A549 (cell line): ENCODE data around the gene TREX2. TPM values are rescaled to one million over a fixed set of nuclear protein-coding genes. Genes with fewer than 3 reads are reported as not detected.

Source experiments
- ATAC-seq, 2 experiments: fragments of 200-7000 bp in 1 of 2; fragments of >200 bp in 1 of 2; cut with Nextera tagmentation in 1 of 2; cut with Tn5 transposase in 1 of 2; 3 replicates each; pipeline versions ENCODE4 v1.8.0 to v1.9.1; 2018 to 2020; ENCODE audit warnings: mild to moderate bottlenecking in 1 of 2, moderate library complexity in 1 of 2
- CTCF ChIA-PET: fragments of 300-600 bp; sonication (Branson Sonifier 250); formaldehyde crosslinking; extraction: SDS; loops from one replicate; lab custom pipeline; 2021; ENCODE audit warnings: antibody characterized with exemption, inconsistent platforms; lab: Yijun Ruan, JAX
- POLR2A ChIA-PET: fragments of 350-600 bp; formaldehyde crosslinking; extraction: SDS; loops from one replicate; lab custom pipeline; 2021; ENCODE audit warnings: antibody characterized with exemption, inconsistent platforms; lab: Yijun Ruan, JAX
- DNase-seq, 2 experiments: peaks; one replicate each; pipeline versions ENCODE4 v3.0.0 to v3.0.0-alpha.2; 2011 to 2016; ENCODE audit warnings: low read depth in 1 of 2, low spot score in 1 of 2
- FAIRE-seq: peaks from 2 replicates; lab custom pipeline; 2011; peaks lifted over from hg19 to GRCh38; lab: Jason Lieb, UNC
- H3K27ac ChIP-seq, 2 experiments: fragments of >200 bp; sonication (Bioruptor Twin); formaldehyde crosslinking; 3 replicates each; pipeline ENCODE4 v1.5.1; 2016 to 2017
- H3K4me1 ChIP-seq: fragments of >200 bp; sonication (Bioruptor Twin); formaldehyde crosslinking; 3 replicates; pipeline ENCODE4 v1.6.1; 2016
- H3K4me2 ChIP-seq: fragments of >200 bp; sonication (Bioruptor Twin); formaldehyde crosslinking; 3 replicates; pipeline ENCODE4 v1.6.1; 2016
- H3K4me3 ChIP-seq: fragments of >200 bp; sonication (Bioruptor Twin); formaldehyde crosslinking; 3 replicates; pipeline ENCODE4 v1.5.1; 2016
- H3K9me3 ChIP-seq: fragments of >200 bp; sonication (Bioruptor Twin); formaldehyde crosslinking; 3 replicates; pipeline ENCODE4 v1.6.1; 2016
- CEBPB ChIP-seq, 2 experiments: fragments of >200 bp in 1 of 2; sonication (Bioruptor Twin) in 1 of 2; formaldehyde crosslinking in 1 of 2; IDR thresholded peaks; 2 replicates each; pipeline ENCODE4 v1.6.1; 2012 to 2016
- CHD4 ChIP-seq: fragments of 200-600 bp; sonication (generic); IDR thresholded peaks from 2 replicates; pipeline ENCODE4 v1.6.1; 2016; ENCODE audit warnings: antibody characterized with exemption, mild to moderate bottlenecking, borderline replicate concordance
- ELK1 ChIP-seq: fragments of 150-350 bp; IDR thresholded peaks from 2 replicates; pipeline ENCODE4 v1.6.1; 2014; ENCODE audit warnings: low read depth, mild to moderate bottlenecking, low read length
- EP300 ChIP-seq, 2 experiments: fragments of >200 bp; sonication (Bioruptor Twin); formaldehyde crosslinking; IDR thresholded peaks; 2 replicates in 1 of 2; 3 replicates in 1 of 2; pipeline ENCODE4 v1.6.1; 2016 to 2017
- FOXS1 ChIP-seq: fragments of 250-450 bp; sonication (Bioruptor Pico); IDR thresholded peaks from 2 replicates; pipeline ENCODE4 v1.5.0; 2020; ENCODE audit warnings: mild to moderate bottlenecking, moderate library complexity
- HDAC2 ChIP-seq: fragments of 200-600 bp; sonication (generic); IDR thresholded peaks from 2 replicates; pipeline ENCODE4 v1.6.1; 2016
- HES2 ChIP-seq: fragments of >200 bp; sonication (Bioruptor Twin); formaldehyde crosslinking; IDR thresholded peaks from 2 replicates; pipeline ENCODE4 v1.6.1; 2016
- HOXB5 ChIP-seq: fragments of 250-450 bp; sonication (Bioruptor Pico); IDR thresholded peaks from 2 replicates; pipeline ENCODE4 v1.5.0; 2020; ENCODE audit warnings: mild to moderate bottlenecking, moderate library complexity
- JUN ChIP-seq, 2 experiments: fragments of >200 bp; sonication (Bioruptor Twin); formaldehyde crosslinking; IDR thresholded peaks; 2 replicates in 1 of 2; 3 replicates in 1 of 2; pipeline ENCODE4 v1.6.1; 2016 to 2017
- JUNB ChIP-seq: fragments of >200 bp; sonication (Bioruptor Twin); formaldehyde crosslinking; IDR thresholded peaks from 2 replicates; pipeline ENCODE4 v1.6.1; 2016
- KDM5A ChIP-seq: fragments of 200-600 bp; sonication (generic); IDR thresholded peaks from 2 replicates; pipeline ENCODE4 v1.6.1; 2016; ENCODE audit warnings: antibody characterized with exemption, mild to moderate bottlenecking
- MYC ChIP-seq: IDR thresholded peaks from 2 replicates; pipeline ENCODE4 v1.6.1; 2012; ENCODE audit warnings: mild to moderate bottlenecking, inconsistent platforms, low read length, improper control_type of control experiment, borderline replicate concordance
- NPAS2 ChIP-seq: fragments of 250-450 bp; sonication (Bioruptor Pico); IDR thresholded peaks from 2 replicates; pipeline ENCODE4 v1.8.0; 2022; ENCODE audit warnings: mild to moderate bottlenecking, moderate library complexity, borderline replicate concordance
- NR3C1 ChIP-seq: fragments of >200 bp; sonication (Bioruptor Twin); formaldehyde crosslinking; IDR thresholded peaks from 3 replicates; pipeline ENCODE4 v1.6.1; 2017
- RAD21 ChIP-seq, 2 experiments: fragments of >200 bp in 1 of 2; sonication (Bioruptor Twin) in 1 of 2; formaldehyde crosslinking in 1 of 2; IDR thresholded peaks in 1 of 2; conservative IDR thresholded peaks in 1 of 2; 2 replicates in 1 of 2; 3 replicates in 1 of 2; pipeline ENCODE4 v1.6.1; 2012 to 2018; ENCODE audit warnings: inconsistent platforms in 1 of 2
- RARB ChIP-seq: fragments of 250-450 bp; sonication (Bioruptor Pico); IDR thresholded peaks from 2 replicates; pipeline ENCODE4 v1.8.0; 2021; ENCODE audit warnings: mild to moderate bottlenecking, moderate library complexity
- RCOR1 ChIP-seq: fragments of 150-350 bp; IDR thresholded peaks from 2 replicates; pipeline ENCODE4 v1.6.1; 2014; ENCODE audit warnings: antibody characterized with exemption, low read length, low read depth
- REST ChIP-seq: fragments of 200-600 bp; sonication (generic); IDR thresholded peaks from 2 replicates; pipeline ENCODE4 v1.6.1; 2016; ENCODE audit warnings: antibody characterized with exemption, mild to moderate bottlenecking, moderate library complexity
- RNF2 ChIP-seq: fragments of 200-600 bp; sonication (generic); IDR thresholded peaks from 2 replicates; pipeline ENCODE4 v1.6.1; 2016; ENCODE audit warnings: low read depth, mild to moderate bottlenecking, antibody characterized with exemption, moderate library complexity, borderline replicate concordance
- SMC3 ChIP-seq: fragments of >200 bp; sonication (Bioruptor Twin); formaldehyde crosslinking; IDR thresholded peaks from 3 replicates; pipeline ENCODE4 v1.6.1; 2018; ENCODE audit warnings: inconsistent platforms
- TP53 ChIP-seq: fragments of 250-450 bp; sonication (Bioruptor Pico); IDR thresholded peaks from 2 replicates; pipeline ENCODE4 v1.5.0; 2021; ENCODE audit warnings: mild to moderate bottlenecking, moderate library complexity
- ZC3H11A ChIP-seq: fragments of 450-650 bp; IDR thresholded peaks from 2 replicates; pipeline ENCODE4 v1.6.1; 2014; ENCODE audit warnings: antibody characterized with exemption, mild to moderate bottlenecking
- ZFP36 ChIP-seq: fragments of 450-650 bp; IDR thresholded peaks from 2 replicates; pipeline ENCODE4 v1.6.1; 2014; ENCODE audit warnings: borderline replicate concordance; ENCODE audit not compliant: partially characterized antibody
- WGBS: methylation state at CpG from one replicate; pipeline ENCODE4 v1.1.6; 2017; ENCODE audit errors: missing lambda C conversion rate; 5-methylcytosine and 5-hydroxymethylcytosine counted together
- polyA plus RNA-seq, 4 experiments: library from polyadenylated mRNA; depleted of rRNA in 3 of 4; stranded (reverse); fragments of >200 nt; fragmentation: RNase III in 1 of 4; extraction: RNeasy Plus Mini Kit Qiagen cat#74134 plus additional on column Dnase treatment in 1 of 4; gene quantifications; 2 replicates in 3 of 4; 3 replicates in 1 of 4; pipeline ENCODE4 v1.2.3, GENCODE V29; 2011 to 2017
- TF ChIP-seq, protein P1 (sequence below): fragments of >200 bp; sonication (Bioruptor Twin); formaldehyde crosslinking; IDR thresholded peaks from 3 replicates; pipeline ENCODE4 v1.5.1; 2016

Gene TREX2
- polyA plus RNA-seq, 2 of the 4 experiments (the other 2 are of a cell fraction), result 0.27 to 0.99 TPM

GRCh38 chrX:153475271-153475670 is 29.4 kb upstream of the TREX2 start (continued):
- no peak for TF ChIP-seq REST
- TF ChIP-seq CHD4, result no peak
- TF ChIP-seq FOXS1 (CRISPR knock-in tag), result no peak
- no peak for TF ChIP-seq HES2
- TF ChIP-seq ZC3H11A, result no peak
- no peak for TF ChIP-seq RCOR1
- TF ChIP-seq HDAC2, result no peak
- TF ChIP-seq RARB (CRISPR knock-in tag), result no peak

DNA sequence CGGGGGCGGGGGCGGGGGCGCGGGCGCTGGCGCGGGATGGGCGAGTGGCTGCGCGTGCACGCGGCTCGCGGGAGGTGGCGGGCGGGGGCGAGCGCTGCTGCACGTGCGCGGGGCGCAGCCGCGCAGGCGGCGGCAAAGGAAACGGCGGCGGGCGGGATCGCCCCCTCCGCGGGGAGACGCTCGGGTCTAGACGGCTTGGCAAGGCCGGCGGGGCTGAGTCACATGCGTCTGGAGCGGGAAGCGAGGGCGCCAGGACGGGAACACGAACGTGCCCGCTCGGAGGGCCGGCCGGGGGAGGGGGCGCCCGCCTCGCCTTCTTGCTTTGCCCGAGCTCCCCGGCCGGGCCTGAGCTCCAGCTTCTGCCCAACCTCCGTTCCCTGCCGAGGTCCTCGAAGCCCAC is 28.9 kb upstream of the TREX2 start:
- ChIA-PET CTCF (interaction anchor here (11.1 kb wide), 1 partner anchor 33 kb away, joined by 130 read pairs; no protein-coding TSS in a partner anchor), POLR2A (no interaction called here)
- no peak for DNase-seq
- H3K9me3 ChIP-seq, result no peaks in the 10 kb centered on the region
- FAIRE-seq, result no peak
- no peak for TF ChIP-seq RNF2
- TF ChIP-seq, protein P1, sequence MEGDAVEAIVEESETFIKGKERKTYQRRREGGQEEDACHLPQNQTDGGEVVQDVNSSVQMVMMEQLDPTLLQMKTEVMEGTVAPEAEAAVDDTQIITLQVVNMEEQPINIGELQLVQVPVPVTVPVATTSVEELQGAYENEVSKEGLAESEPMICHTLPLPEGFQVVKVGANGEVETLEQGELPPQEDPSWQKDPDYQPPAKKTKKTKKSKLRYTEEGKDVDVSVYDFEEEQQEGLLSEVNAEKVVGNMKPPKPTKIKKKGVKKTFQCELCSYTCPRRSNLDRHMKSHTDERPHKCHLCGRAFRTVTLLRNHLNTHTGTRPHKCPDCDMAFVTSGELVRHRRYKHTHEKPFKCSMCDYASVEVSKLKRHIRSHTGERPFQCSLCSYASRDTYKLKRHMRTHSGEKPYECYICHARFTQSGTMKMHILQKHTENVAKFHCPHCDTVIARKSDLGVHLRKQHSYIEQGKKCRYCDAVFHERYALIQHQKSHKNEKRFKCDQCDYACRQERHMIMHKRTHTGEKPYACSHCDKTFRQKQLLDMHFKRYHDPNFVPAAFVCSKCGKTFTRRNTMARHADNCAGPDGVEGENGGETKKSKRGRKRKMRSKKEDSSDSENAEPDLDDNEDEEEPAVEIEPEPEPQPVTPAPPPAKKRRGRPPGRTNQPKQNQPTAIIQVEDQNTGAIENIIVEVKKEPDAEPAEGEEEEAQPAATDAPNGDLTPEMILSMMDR, result no peak
- no peak for TF ChIP-seq ZC3H11A
- no peak for TF ChIP-seq NPAS2
- TF ChIP-seq RARB (CRISPR knock-in tag), result no peak
- TF ChIP-seq RAD21 (conservative IDR thresholded peaks at IDR 0.05 in 1 of 2, IDR thresholded peaks at IDR 0.05 in 1 of 2), result no peak
- TF ChIP-seq EP300 (IDR thresholded peaks at IDR 0.05), result no peak
- TF ChIP-seq NR3C1, result no peak
- TF ChIP-seq JUN (IDR thresholded peaks at IDR 0.05), result no peak
- no peak for TF ChIP-seq ZFP36
- no peak for TF ChIP-seq SMC3
- no peak for TF ChIP-seq HOXB5
- TF ChIP-seq KDM5A, result no peak
- TF ChIP-seq FOXS1 (CRISPR knock-in tag), result no peak
- no peak for TF ChIP-seq CEBPB (IDR thresholded peaks at IDR 0.05)
- TF ChIP-seq MYC, result no peak
- no peak for TF ChIP-seq ELK1
- no peak for TF ChIP-seq TP53
- TF ChIP-seq JUNB, result no peak
- H3K4me2 ChIP-seq, result no peak overlapping the region
- H3K4me3 ChIP-seq, result no peak overlapping the region
- no peak for ATAC-seq
- 77% methylated on average over 22 of the region's 59 CpGs for WGBS
- no peaks in the 10 kb centered on the region for H3K4me1 ChIP-seq
- no peak overlapping the region for H3K27ac ChIP-seq
